Body of pancreas (tissue), 4 donors: ENCODE results near the gene EZH1.

Experiments
- CTCF ChIP-seq, 7 experiments: fragments of 450-650 bp in 4 of 7; fragments of 200-600 bp in 3 of 7; sonication (generic) in 3 of 7; IDR thresholded peaks; one replicate each; pipeline ENCODE4 v1.5.1; 2016 to 2019; ENCODE audit warnings: antibody characterized with exemption in 7 of 7
- POLR2A ChIP-seq, 3 donors: fragments of 450-650 bp; IDR thresholded peaks; one replicate each; pipeline ENCODE4 v1.6.1; 2016; ENCODE audit warnings: antibody characterized with exemption in 3 of 3, mild to moderate bottlenecking in 2 of 3

DNA sequence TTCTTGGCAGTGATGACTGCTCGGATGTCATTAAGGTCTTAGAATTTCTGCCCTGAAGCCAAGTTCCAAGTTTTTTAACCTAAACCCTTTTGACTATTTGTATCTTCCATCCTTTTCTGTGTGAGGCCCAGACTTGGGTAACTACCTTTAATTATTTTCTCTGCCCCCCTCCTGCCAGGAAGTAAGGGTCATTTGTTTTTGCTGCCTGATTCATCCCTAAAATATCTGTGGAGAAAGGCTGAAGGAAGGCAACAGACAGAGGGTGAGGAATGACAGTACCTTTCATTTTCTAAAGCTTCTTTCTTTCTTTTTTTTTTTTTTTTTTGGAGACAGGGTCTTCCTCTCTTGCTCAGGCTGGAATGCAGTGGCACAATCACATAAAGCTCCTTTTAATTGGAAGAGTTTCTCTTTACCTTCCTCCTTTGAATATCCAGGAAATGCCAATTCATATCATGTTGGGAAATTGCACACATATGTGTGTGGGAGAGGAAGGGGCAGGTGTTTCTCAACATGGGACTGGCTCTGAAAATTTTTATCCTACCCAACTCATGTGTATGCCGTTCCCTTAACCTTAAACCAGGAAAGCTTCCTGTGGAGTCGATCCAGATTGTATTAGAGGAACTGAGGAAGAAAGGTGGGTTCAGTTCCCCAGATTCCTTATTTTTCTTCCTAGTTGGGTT, 29.4 kb upstream of the EZH1 start:
- no peak for TF ChIP-seq CTCF (IDR thresholded peaks at IDR 0.05)
- TF ChIP-seq POLR2A (IDR thresholded peaks at IDR 0.05): no peak
